GM15510 (cell line): ENCODE data around the gene CDRT4.

Experiments used
- POLR2A ChIP-seq: IDR thresholded peaks from 3 replicates; pipeline ENCODE4 v1.6.1; 2011; ENCODE audit warnings: borderline replicate concordance; ENCODE audit not compliant: insufficient read length; ENCODE audit errors: extremely low read depth

CDRT4 gene

GRCh38 chr17:15467592-15467991 lies at the start of gene CDRT4:
CDRT4 (minus strand) TSS chr17:15467621; CDS start chr17:15440238, 27,383 bp downstream.
- TF ChIP-seq POLR2A = no peak

DNA sequence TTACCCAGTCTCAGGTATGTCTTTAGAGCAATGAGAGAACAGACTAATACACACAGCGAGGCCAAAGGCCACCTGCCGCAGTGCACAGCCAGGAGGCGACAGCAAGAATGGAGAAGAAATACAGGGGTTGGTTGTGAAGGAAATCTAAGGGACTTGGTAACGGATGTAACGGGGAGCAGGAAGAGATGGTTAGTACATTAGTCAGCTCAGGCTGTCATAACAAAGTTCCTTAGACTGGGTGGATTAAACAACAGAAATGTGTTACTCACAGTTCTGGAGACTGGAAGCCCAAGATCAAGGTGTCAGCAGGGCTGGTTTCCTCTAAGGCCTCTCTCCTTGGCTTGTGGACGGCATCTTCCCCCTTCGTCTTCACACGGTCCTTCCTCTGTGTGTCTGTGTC lies 48.7 kb upstream of the CDRT4 start:
- TF ChIP-seq POLR2A = no peak

- no peak for TF ChIP-seq POLR2A
Measured at GRCh38 chr17:15514469-15514868, 47.0 kb upstream of the CDRT4 start.

DNA sequence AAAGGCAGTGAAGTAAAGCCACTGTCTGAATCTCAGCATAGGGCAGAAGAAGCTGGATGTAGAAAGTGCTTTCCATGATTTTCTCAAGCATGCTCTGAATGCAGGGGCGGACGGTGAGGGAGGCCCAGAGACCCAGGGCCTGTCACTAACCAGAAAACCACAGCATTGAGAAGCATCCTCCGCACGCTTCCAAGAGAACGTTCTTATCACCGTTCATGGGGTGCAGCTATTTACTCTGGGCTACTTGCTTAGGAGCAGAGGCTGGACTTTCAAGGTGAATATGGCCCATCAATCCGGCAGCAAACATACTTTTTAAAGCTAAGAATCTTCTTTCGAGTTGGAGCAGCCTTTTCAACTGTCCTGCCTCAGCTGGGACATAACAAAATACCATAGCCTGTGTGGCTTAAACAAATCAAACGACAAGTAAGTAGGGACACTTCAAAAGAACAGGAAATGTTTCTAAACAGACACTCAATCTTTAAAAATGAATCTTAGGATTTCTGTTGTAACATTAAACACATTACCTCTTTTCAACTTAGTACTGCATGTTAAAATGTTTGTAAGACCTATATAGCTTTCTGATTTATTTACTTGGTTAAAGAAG lies 46.5 kb upstream of the CDRT4 start:
- no peak for TF ChIP-seq POLR2A

- no peak for TF ChIP-seq POLR2A
Measured at GRCh38 chr17:15513058-15513791, 45.8 kb upstream of the CDRT4 start.

GRCh38 chr17:15512071-15512709 lies 44.8 kb upstream of the CDRT4 start:
- TF ChIP-seq POLR2A = no peak

DNA sequence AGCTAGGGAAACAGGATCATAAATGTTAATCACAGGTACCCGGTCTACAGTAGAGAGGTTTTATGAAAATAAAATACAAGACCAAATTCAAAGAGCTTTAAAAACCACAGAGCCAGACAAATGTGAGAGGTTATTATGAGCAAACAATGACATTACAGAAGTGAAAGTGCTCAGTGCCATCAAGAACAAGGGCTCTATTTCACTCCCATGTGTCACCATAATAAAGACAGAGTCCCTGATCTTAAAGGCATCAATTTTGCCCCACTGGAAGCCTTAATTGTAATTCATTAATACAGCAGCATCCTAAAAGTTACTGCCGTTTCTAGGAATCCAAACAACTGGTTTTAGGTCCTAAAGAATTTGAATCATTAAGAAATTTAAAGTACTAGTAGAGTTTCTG lies 43.7 kb upstream of the CDRT4 start:
- no peak for TF ChIP-seq POLR2A

GRCh38 chr17:15510361-15510760 lies 42.9 kb upstream of the CDRT4 start:
- TF ChIP-seq POLR2A = no peak

DNA sequence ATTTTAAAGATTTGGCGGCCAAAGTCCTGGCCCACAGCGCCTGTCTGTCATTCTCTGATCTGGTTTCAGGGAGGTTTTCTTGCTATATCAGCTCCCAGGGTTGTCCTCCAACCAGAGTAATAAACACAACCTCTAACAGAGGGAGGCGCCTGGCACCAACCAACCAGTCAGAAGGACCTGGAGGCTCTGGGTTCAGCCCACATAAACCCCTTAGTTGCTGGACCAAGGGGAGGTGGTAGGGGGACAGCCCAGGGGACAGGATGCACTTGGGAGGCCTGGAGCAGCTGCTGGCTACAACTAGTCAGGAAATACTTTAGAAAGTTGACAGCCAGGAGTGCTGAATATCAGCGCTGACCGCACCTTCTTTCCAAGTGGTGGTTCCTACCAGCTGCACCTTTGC lies 41.7 kb upstream of the CDRT4 start:
- no peak for TF ChIP-seq POLR2A

- no peak for TF ChIP-seq POLR2A
Measured at GRCh38 chr17:15508466-15508865, 41.0 kb upstream of the CDRT4 start.

- no peak for TF ChIP-seq POLR2A
Measured at GRCh38 chr17:15507896-15508295, 40.5 kb upstream of the CDRT4 start.

DNA sequence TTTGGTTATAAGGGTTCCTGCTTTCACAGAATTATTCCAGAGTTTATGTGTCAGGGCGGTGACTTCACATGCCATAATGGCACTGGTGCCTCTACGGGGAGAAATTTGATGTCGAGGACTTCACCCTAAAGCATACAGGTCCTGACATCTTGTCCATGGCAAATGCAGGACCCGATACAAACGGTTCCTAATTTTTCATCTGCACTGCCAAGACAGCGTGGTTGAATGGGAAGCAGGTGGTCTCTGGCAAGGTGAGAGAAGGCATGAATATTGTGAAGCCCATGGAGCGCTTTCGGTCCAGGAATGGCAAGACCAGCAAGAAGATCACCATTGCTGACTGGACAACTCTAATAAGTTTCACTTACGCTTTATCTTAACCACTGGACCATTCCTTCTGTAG lies 39.6 kb upstream of the CDRT4 start:
- no peak for TF ChIP-seq POLR2A

GRCh38 chr17:15503731-15504130 lies 36.3 kb upstream of the CDRT4 start:
- no peak for TF ChIP-seq POLR2A

- no peak for TF ChIP-seq POLR2A
Measured at GRCh38 chr17:15502369-15503112, 35.1 kb upstream of the CDRT4 start.

DNA sequence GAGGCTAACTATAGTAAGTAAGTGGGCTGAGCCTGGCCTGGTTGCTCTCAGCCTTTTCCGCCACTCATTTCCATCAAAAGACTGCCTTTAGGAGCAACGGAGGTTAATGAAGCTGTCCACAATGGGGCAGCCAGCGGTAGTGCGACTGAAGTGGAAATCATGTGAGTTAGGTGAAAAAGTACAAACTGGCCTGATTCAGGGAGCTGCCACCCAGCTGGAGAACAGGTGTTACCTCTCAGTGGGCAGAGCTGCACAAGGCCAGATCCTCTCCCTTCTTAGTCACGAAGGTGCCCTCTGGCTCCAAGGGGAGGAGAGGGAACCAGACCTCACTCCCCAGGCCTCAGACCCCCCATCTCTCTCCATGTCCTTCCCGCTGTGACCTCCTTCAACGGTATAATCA lies 34.4 kb upstream of the CDRT4 start:
- no peak for TF ChIP-seq POLR2A
